Stimulated activated naive CD8-positive, alpha-beta T cell treated with anti-CD3 and anti-CD28 coated beads, Interleukin-15, amount 100 ng/mL, for 72 hours (primary cell): ENCODE measurements around the gene MAP3K9.
A peak's percentile ranks its signal among the peaks of the same experiment; 100 is the strongest.
"Not testable (repeated sequence)": the region's sequence is repeated elsewhere in the genome, so short reads cannot be mapped to it uniquely, and the experiment has no call there.

Source experiments
- ATAC-seq: fragments of 150-1000 bp; cut with Tn5 transposase; 2 replicates; pipeline ENCODE4 v1.10.0; 2021; ENCODE audit warnings: mild to moderate bottlenecking, moderate library complexity
- DNase-seq, 2 donors: peaks; one replicate each; pipeline ENCODE4 v3.0.0; 2021 to 2022
- H3K27ac Mint-ChIP-seq, 2 donors: one replicate each; pipeline ENCODE4 v1.8.0; 2022; ENCODE audit warnings: mild to moderate bottlenecking in 2 of 2, mixed read lengths in 2 of 2, moderate library complexity in 2 of 2
- H3K27me3 Mint-ChIP-seq: one replicate; pipeline ENCODE4 v1.8.0; 2022; ENCODE audit warnings: mixed read lengths
- H3K4me1 Mint-ChIP-seq: one replicate; pipeline ENCODE4 v1.8.0; 2022; ENCODE audit warnings: mild to moderate bottlenecking, mixed read lengths
- H3K4me3 Mint-ChIP-seq, 2 donors: one replicate each; pipeline ENCODE4 v1.8.0; 2022; ENCODE audit warnings: mild to moderate bottlenecking in 2 of 2, mixed read lengths in 2 of 2, moderate library complexity in 1 of 2
- H3K9me3 Mint-ChIP-seq, 2 donors: one replicate each; pipeline ENCODE4 v1.8.0; 2022; ENCODE audit warnings: mixed read lengths in 2 of 2

Gene MAP3K9

GRCh38 chr14:70809225-70810219, at the start of gene MAP3K9:
Gene MAP3K9, minus strand, starts transcription at chr14:70809513. Its CDS starts 342 bp downstream, at chr14:70809171.
- peak; percentile 88 to 92 for DNase-seq
- Mint-ChIP-seq H3K4me1 (peaks cover 16% of the 10 kb centered on the region), H3K4me3 (peak within 1 kb of the TSS; percentile 83 to 90), H3K27me3 (no peaks in the 10 kb centered on the region), H3K27ac (peak within 1 kb of the TSS; percentile 77 to 86), H3K9me3 (no peaks in the 10 kb centered on the region)
- peak; percentile 90 for ATAC-seq

GRCh38 chr14:70858641-70859040, 49.3 kb upstream of the MAP3K9 start:
- Mint-ChIP-seq H3K27me3 (no peaks in the 10 kb centered on the region), H3K4me1 (peaks cover 13% of the 10 kb centered on the region), H3K4me3 (no peak overlapping the region), H3K27ac (peak overlapping the region in 1 of 2 donors; percentile 12), H3K9me3 (no peaks in the 10 kb centered on the region)
- ATAC-seq (no peak), DNase-seq (no peak)

- ATAC-seq (no peak), DNase-seq (no peak)
- H3K27me3 Mint-ChIP-seq: no peaks in the 10 kb centered on the region
- peaks cover 13% of the 10 kb centered on the region for H3K4me1 Mint-ChIP-seq
- H3K9me3 Mint-ChIP-seq: no peaks in the 10 kb centered on the region
- no peak overlapping the region for H3K27ac Mint-ChIP-seq
- H3K4me3 Mint-ChIP-seq: no peak overlapping the region
These were observed 48.2 kb upstream of the MAP3K9 start for GRCh38 chr14:70857496-70857890.

- DNase-seq: peak in 1 of 2 donors; percentile 24
- Mint-ChIP-seq H3K27me3 (no peaks in the 10 kb centered on the region), H3K4me3 (no peak overlapping the region), H3K4me1 (peaks cover 13% of the 10 kb centered on the region), H3K27ac (no peak overlapping the region), H3K9me3 (no peaks in the 10 kb centered on the region)
- peak; percentile 99 for ATAC-seq
These were observed 47.7 kb upstream of the MAP3K9 start for GRCh38 chr14:70856851-70857495.

- peaks cover 13% of the 10 kb centered on the region for H3K4me1 Mint-ChIP-seq
- no peak overlapping the region for H3K4me3 Mint-ChIP-seq
- no peaks in the 10 kb centered on the region for H3K27me3 Mint-ChIP-seq
- DNase-seq (no peak), ATAC-seq (no peak)
- H3K9me3 Mint-ChIP-seq: no peaks in the 10 kb centered on the region
- H3K27ac Mint-ChIP-seq: no peak overlapping the region
These were observed 46.2 kb upstream of the MAP3K9 start for GRCh38 chr14:70855486-70855885.

GRCh38 chr14:70853658-70854057, 44.3 kb upstream of the MAP3K9 start:
- H3K9me3 Mint-ChIP-seq, H3K4me3 Mint-ChIP-seq, ATAC-seq, DNase-seq, H3K27me3 Mint-ChIP-seq, H3K27ac Mint-ChIP-seq: not testable (repeated sequence)
- H3K4me1 Mint-ChIP-seq: peaks cover 13% of the 10 kb centered on the region

GRCh38 chr14:70847406-70848090, 38.2 kb upstream of the MAP3K9 start:
- H3K4me3 Mint-ChIP-seq: no peak overlapping the region
- no peaks in the 10 kb centered on the region for H3K9me3 Mint-ChIP-seq
- H3K4me1 Mint-ChIP-seq: no peaks in the 10 kb centered on the region
- ATAC-seq (no peak), DNase-seq (no peak)
- H3K27ac Mint-ChIP-seq: no peak overlapping the region
- H3K27me3 Mint-ChIP-seq: peaks cover 11% of the 10 kb centered on the region

GRCh38 chr14:70845601-70846000, 36.3 kb upstream of the MAP3K9 start:
- ATAC-seq (no peak), DNase-seq (no peak)

GRCh38 chr14:70842851-70843462, 33.6 kb upstream of the MAP3K9 start:
- Mint-ChIP-seq H3K4me3 (no peak overlapping the region), H3K4me1 (no peaks in the 10 kb centered on the region), H3K9me3 (peaks cover 0 to 14% of the 10 kb centered on the region in 2 donors), H3K27ac (no peak overlapping the region), H3K27me3 (peaks cover 19% of the 10 kb centered on the region)
- DNase-seq: no peak
- no peak for ATAC-seq

More at GRCh38 chr14:70845601-70846000, 36.3 kb upstream of the MAP3K9 start:
- Mint-ChIP-seq H3K4me3 (no peak overlapping the region), H3K27me3 (peaks cover 11% of the 10 kb centered on the region), H3K4me1 (no peaks in the 10 kb centered on the region), H3K27ac (peak overlapping the region in 1 of 2 donors; percentile 65), H3K9me3 (no peaks in the 10 kb centered on the region)

GRCh38 chr14:70838076-70838475, 28.8 kb upstream of the MAP3K9 start:
- Mint-ChIP-seq H3K27me3 (peaks cover 7% of the 10 kb centered on the region), H3K4me3 (no peak overlapping the region), H3K27ac (no peak overlapping the region), H3K9me3 (peaks cover 15 to 33% of the 10 kb centered on the region in 2 donors), H3K4me1 (no peaks in the 10 kb centered on the region)
- no peak for ATAC-seq
- DNase-seq: no peak

GRCh38 chr14:70836946-70837345, 27.6 kb upstream of the MAP3K9 start:
- H3K27me3 Mint-ChIP-seq: peaks cover 7% of the 10 kb centered on the region
- peaks cover 15 to 33% of the 10 kb centered on the region in 2 donors for H3K9me3 Mint-ChIP-seq
- no peaks in the 10 kb centered on the region for H3K4me1 Mint-ChIP-seq
- H3K27ac Mint-ChIP-seq: no peak overlapping the region
- ATAC-seq (no peak), DNase-seq (no peak)
- H3K4me3 Mint-ChIP-seq: no peak overlapping the region

GRCh38 chr14:70833884-70834283, 24.6 kb upstream of the MAP3K9 start:
- ATAC-seq (no peak), DNase-seq (no peak)
- H3K27me3 Mint-ChIP-seq: no peaks in the 10 kb centered on the region
- no peaks in the 10 kb centered on the region for H3K4me1 Mint-ChIP-seq
- H3K4me3 Mint-ChIP-seq: no peak overlapping the region
- no peak overlapping the region for H3K27ac Mint-ChIP-seq
- H3K9me3 Mint-ChIP-seq: peaks cover 15 to 22% of the 10 kb centered on the region in 2 donors

- H3K4me3 Mint-ChIP-seq: no peak overlapping the region
- ATAC-seq: no peak
- no peaks in the 10 kb centered on the region for H3K27me3 Mint-ChIP-seq
- H3K9me3 Mint-ChIP-seq: peaks cover 15 to 19% of the 10 kb centered on the region in 2 donors
- H3K4me1 Mint-ChIP-seq: no peaks in the 10 kb centered on the region
- DNase-seq: no peak
- no peak overlapping the region for H3K27ac Mint-ChIP-seq
These were observed 23.4 kb upstream of the MAP3K9 start for GRCh38 chr14:70832561-70833305.

- Mint-ChIP-seq H3K4me1 (no peaks in the 10 kb centered on the region), H3K4me3 (no peak overlapping the region), H3K9me3 (peaks cover 15 to 19% of the 10 kb centered on the region in 2 donors), H3K27ac (peak overlapping the region in 1 of 2 donors; percentile 27), H3K27me3 (no peaks in the 10 kb centered on the region)
- ATAC-seq: no peak
- no peak for DNase-seq
These were observed 21.9 kb upstream of the MAP3K9 start for GRCh38 chr14:70830998-70831781.
